ENCODE measurements around the gene RFX5. TPM values are rescaled to one million over a fixed set of nuclear protein-coding genes. Genes with fewer than 3 reads are reported as not detected.
A peak's percentile ranks its signal among the peaks of the same experiment; 100 is the strongest.

Gene RFX5
- total RNA-seq, 1 experiment from 2014 or later, result 73.6 TPM

- no peaks in the 10 kb centered on the region for H3K9me3 ChIP-seq (ENCODE audit: insufficient read depth, low read depth)
- H2AFZ ChIP-seq, result peak overlapping the region; percentile 97
- peak overlapping the region; percentile 90 for H3K4me2 ChIP-seq
- peak overlapping the region; percentile 80 for H3K27ac ChIP-seq
- TSS peak; percentile 65 for BruUV-seq (replicated peaks)
- H3F3A ChIP-seq (ENCODE audit: insufficient read depth, low read depth), result peaks cover 6% of the 10 kb centered on the region; the same call in 1 of the 2 replicates
- H3K79me2 ChIP-seq (ENCODE audit: low read depth), result peaks cover 27% of the 10 kb centered on the region
- H3K36me3 ChIP-seq (ENCODE audit: low read depth), result 0 out of 2 replicates have a peak, but pooled peaks cover 11% of the 10 kb centered on the region
- ChIA-PET CTCF (interaction anchor here (0.6 to 2.6 kb wide), 3 partner anchors 13 to 508 kb away, joined by 3 to 14 read pairs (median 4); no protein-coding TSS in a partner anchor), POLR2A (ENCODE audit: unreplicated experiment) (interaction anchor here (0.5 to 1.9 kb wide), 7 partner anchors 10 to 618 kb away, joined by 3 to 31 read pairs (median 5); partner anchors contain the start of gene ZNF687)
- H3K4me3 ChIP-seq, result peak overlapping the region; percentile 74
- TF ChIP-seq EZH2 (IDR thresholded peaks at IDR 0.05; ENCODE audit: low read depth), result no peak
- TF ChIP-seq CTCF (conservative IDR thresholded peaks at IDR 0.05), result no peak
- peak in 1 of 2 experiments; percentile 30 for DNase-seq
- no peaks in the 10 kb centered on the region for H3K9me2 ChIP-seq (ENCODE audit: insufficient read depth)
- intact Hi-C loops (cut with micrococcal nuclease; ENCODE audit: unreplicated experiment), result no loop called here
- H3K4me1 ChIP-seq (replicated peaks; ENCODE audit: insufficient read depth), result peaks cover 20% of the 10 kb centered on the region
- no peaks in the 10 kb centered on the region for H3K27me3 ChIP-seq (ENCODE audit: insufficient read depth, low read depth)
- H4K20me1 ChIP-seq (ENCODE audit: insufficient read depth), result no peaks in the 10 kb centered on the region
Measured at GRCh38 chr1:151327903-151328674, 19.0 kb downstream of the RFX5 start.

GRCh38 chr1:151327223-151327902 lies 19.7 kb downstream of the RFX5 start, which contains the start of gene PI4KB:
TSS of gene PI4KB (minus strand) at chr1:151327416. CDS start at chr1:151316481, 10,935 bp downstream.
- H3K9me2 ChIP-seq (ENCODE audit: insufficient read depth), result no peaks in the 10 kb centered on the region
- no TSS peak for BruUV-seq (replicated peaks)
- peak within 1 kb of the TSS; percentile 90 for H3K4me2 ChIP-seq
- H4K20me1 ChIP-seq (ENCODE audit: insufficient read depth), result no peaks in the 10 kb centered on the region
- 0 out of 2 replicates have a peak, but pooled peaks cover 11% of the 10 kb centered on the region for H3K36me3 ChIP-seq (ENCODE audit: low read depth)
- POLR2A ChIA-PET (ENCODE audit: unreplicated experiment), result interaction anchor here (0.5 to 1.9 kb wide), 8 partner anchors 11 to 619 kb away, joined by 3 to 31 read pairs (median 4); partner anchors contain the start of genes PSMD4 and ZNF687
- peaks cover 6% of the 10 kb centered on the region; the same call in 1 of the 2 replicates for H3F3A ChIP-seq (ENCODE audit: insufficient read depth, low read depth)
- H3K4me3 ChIP-seq, result peak within 1 kb of the TSS; percentile 74
- H3K79me2 ChIP-seq (ENCODE audit: low read depth), result peaks cover 27% of the 10 kb centered on the region
- H3K4me1 ChIP-seq (replicated peaks; ENCODE audit: insufficient read depth), result peaks cover 20% of the 10 kb centered on the region
- H3K27me3 ChIP-seq (ENCODE audit: insufficient read depth, low read depth), result no peaks in the 10 kb centered on the region
- H3K9me3 ChIP-seq (ENCODE audit: insufficient read depth, low read depth), result no peaks in the 10 kb centered on the region
- H2AFZ ChIP-seq, result peak within 1 kb of the TSS; percentile 97
- CTCF ChIA-PET, result interaction anchor here (0.6 to 2.6 kb wide), 3 partner anchors 14 to 509 kb away, joined by 3 to 14 read pairs (median 4); no protein-coding TSS in a partner anchor
- peak within 1 kb of the TSS; percentile 80 for H3K27ac ChIP-seq
- no peak for TF ChIP-seq EZH2 (IDR thresholded peaks at IDR 0.05; ENCODE audit: low read depth)
- no peak for TF ChIP-seq CTCF (conservative IDR thresholded peaks at IDR 0.05)
- intact Hi-C loops (cut with micrococcal nuclease; ENCODE audit: unreplicated experiment), result no loop called here
- DNase-seq, result peak; percentile 92 to 94

Data from PC-9 (cell line).